HG02981 (cell line): Measurements from ENCODE around the gene GPHN.

Experiments
- ATAC-seq: cut with Tn5 transposase; IDR thresholded peaks from one replicate; pipeline ENCODE4 v1.9.1; 2021; ENCODE audit warnings: mild to moderate bottlenecking, moderate library complexity; ENCODE audit not compliant: unreplicated experiment

GPHN gene

GRCh38 chr14:66507722-66508546 is at the start of gene GPHN:
Gene GPHN, plus strand, starts transcription at chr14:66508147.
- ATAC-seq = peak; percentile 85

DNA sequence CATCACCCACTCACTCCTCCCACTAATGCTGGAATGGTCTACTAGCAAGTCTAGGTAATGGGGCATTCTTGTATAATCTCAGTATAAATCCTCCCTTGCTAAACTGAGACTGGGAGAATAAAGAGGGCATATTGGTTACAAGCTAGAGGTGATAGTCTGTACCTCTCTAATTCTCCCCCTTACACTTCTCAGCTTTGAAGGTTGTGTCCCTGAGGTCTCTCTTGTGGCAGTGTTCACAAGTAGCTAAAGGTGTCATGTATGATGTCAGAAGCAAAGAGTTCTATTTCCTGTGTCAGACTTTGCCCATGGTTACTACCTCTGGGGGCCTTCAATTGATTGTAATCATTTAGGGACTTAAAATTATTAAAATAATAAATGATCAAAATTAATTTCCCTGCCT is 48.3 kb upstream of the GPHN start:
- no peak for ATAC-seq

- no peak for ATAC-seq
These were observed 43.7 kb upstream of the GPHN start for GRCh38 chr14:66464261-66464660.

GRCh38 chr14:66468778-66469367 is 39.1 kb upstream of the GPHN start:
- ATAC-seq = no peak

DNA sequence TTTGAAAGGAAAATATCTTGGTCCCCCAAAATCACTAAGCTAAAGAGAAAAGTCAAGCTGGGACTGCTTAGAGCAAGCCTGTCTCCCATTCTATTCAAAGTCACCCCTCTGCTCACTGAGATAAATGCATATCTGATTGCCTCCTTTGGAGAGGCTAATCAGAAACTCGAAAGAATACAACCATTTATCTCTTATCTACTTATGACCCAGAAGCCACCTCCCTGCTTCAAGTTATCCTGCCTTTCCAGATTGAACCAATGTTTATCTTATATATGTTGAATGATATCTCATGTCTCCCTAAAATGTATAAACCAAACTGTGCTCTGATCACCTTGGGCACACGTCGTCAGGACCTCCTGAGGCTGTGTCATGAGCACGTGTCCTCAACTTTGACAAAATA is 36.4 kb upstream of the GPHN start:
- no peak for ATAC-seq

DNA sequence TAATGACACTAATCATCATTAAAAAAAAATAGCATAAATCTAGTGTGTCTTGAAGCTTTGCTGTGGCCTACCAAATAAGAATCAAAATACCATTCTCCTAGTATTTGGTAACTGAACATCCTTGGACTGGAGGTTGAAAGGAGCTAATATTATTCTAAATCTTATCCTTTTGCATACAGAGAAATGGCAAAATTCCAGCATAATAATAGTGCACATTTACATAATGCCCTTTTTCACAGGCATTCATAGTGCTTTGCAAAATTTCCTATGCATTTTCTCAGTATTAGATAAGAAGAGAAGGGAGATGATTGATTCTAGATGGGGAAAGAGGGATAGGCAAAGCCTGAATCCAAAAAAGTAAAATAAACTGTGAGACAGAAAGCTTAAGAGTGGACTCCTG is 35.7 kb upstream of the GPHN start:
- no peak for ATAC-seq

DNA sequence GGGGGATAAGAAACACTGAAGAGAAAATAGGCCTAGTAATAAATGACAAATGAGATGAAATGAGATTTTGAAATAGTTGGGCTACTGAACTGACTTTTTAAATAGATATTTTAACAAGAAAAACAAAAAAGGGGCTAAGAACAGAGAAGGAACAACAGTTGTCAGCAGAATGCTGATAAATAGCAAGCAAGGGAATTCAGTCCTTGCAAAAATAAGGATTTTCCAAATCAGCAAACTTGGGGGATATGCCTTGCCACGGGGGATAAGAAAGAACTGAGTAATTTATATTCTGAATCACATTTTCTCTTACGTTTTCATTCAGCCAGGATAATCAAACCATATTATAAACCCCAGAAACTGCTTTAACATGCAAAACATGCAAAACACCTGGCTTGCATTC is 34.7 kb upstream of the GPHN start:
- ATAC-seq = no peak

DNA sequence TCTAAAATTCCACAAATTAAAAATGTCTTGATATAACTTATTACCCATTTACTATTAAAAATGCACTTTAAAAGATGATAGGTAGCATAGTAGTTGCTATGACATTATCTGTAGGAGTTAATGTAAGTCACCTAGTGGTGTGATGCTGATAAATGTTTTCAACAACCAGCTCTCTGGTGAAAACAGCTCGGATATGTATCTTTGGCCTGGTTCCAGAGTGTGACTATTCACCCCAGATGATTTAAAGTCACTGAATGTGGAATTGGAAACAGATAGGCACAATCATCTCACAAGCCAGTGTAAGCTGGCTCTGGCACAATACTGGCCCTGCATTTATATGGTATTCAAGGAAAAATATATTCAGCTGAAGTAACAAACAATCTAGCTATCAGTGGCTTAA is 31.0 kb upstream of the GPHN start:
- ATAC-seq = no peak

DNA sequence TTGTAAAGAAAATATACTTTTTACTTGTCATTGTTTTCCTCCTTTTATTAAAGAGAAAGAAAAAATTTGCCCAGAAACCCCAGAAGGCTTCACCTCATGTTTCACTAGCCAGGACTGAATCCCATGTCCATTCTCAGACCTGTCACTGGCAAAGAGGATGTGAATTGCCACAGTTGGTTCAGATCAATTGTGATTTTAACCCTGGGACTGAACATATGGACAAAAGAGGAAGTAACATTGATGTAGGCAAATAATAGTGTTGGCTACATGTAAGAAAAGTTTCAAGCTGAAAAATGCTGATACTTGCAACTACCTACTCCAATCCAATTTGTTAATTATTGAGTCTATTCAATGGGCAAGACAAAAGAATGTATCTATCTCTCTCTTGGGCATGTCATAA is 30.4 kb upstream of the GPHN start:
- ATAC-seq = no peak

GRCh38 chr14:66482873-66483272 is 25.1 kb upstream of the GPHN start:
- ATAC-seq = no peak

- no peak for ATAC-seq
These were observed 24.6 kb upstream of the GPHN start for GRCh38 chr14:66483322-66483721.

DNA sequence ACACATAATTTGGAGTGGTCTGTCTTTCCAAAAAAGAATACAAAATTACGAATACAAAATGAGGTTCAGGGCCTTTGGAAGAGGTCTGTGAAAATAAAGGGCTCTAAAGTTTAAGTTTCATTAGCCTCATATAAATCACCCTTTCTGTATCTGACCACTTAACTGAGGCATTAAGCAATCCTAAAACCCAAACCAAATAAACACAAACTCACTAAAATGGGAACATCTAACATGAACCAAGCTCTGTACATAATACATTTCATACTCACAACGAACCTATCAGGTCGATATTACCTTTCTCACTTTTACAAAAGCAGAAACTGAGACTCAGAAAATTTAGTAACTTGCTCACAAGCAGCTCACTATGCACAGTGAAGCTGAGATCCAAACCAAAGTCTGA is 22.9 kb upstream of the GPHN start:
- ATAC-seq = no peak

DNA sequence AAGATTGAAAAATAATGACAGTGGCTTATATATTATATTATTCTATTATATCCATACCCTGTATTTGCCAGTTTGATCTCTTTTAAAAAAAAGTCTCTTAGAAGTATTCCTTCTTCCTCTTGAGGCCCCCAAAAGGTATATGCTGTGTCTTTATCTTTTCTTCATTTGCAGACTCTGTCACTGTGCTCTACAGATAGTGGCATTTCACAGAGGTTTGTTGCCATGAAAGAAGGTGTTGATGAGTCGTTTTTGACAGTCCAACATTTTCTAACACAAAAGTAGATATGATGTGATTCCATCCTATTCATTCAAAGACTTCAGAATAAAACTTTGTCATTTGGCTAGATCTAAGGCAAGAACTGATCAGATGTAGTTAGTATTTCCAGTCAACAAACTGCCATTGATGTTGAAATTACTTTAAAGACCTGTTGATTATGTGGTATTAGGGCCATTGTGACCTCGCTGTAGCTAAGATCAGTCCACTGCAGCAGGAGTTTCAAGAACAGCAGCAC is 22.0 kb upstream of the GPHN start, which contains the start of gene CCDC196:
CCDC196 (plus strand) TSS at position 462 of the 512 bp plus-strand sequence. CDS start 132 bp downstream, outside the sequence.
- ATAC-seq = no peak

DNA sequence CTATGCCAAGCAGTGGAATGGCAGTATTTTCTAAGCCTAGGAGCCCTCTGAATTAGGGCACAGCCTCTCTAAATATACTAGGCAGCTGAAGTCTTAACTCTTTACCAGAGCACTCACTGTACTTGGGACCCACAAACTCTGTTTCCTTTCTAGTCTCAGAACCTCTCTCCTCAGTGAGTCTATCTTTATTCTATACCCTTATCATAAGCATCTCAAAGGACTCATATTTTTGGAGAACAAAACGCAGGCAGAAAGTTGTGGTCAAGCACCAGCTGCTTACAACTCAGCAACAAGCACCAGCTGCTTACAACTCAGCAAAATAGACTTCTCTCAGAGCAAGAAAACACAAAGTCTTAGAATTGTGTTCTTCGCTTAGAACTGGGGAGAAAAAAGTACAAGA is 20.8 kb upstream of the GPHN start:
- ATAC-seq = no peak

- no peak for ATAC-seq
These were observed 17.5 kb upstream of the GPHN start for GRCh38 chr14:66490143-66491111.

GRCh38 chr14:66493750-66494149 is 14.2 kb upstream of the GPHN start:
- ATAC-seq = no peak

- ATAC-seq = peak; percentile 84
These were observed 12.5 kb upstream of the GPHN start for GRCh38 chr14:66495218-66496098.

DNA sequence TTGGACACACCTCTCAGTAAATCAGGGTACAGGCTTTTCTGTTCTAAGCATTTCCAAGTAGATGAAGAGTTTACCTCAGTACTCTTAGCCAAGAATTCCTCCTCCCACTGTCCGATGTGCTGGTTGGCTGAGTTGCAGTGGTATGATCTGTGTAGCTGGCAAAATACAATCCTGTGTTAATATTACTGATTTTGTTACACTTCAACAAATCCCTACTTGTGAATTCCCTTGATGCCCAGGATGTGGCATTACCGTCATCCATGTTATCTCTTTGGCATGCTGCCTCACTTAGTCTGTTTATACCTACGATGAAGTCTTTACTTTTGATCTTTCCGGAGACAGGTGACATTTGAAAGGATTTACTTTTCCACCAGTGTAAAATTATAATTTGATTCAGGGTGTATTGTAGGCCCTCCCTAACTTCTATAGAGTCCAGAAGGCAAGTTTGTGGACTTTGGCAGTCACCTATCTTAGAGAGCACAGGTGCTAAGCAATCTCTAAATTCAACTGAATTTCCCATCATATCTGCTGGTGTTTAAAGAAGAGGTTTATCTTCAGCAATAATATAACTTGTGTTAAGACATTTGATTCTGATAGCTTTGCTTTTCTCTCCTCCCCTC is 11.6 kb upstream of the GPHN start:
- ATAC-seq = no peak

DNA sequence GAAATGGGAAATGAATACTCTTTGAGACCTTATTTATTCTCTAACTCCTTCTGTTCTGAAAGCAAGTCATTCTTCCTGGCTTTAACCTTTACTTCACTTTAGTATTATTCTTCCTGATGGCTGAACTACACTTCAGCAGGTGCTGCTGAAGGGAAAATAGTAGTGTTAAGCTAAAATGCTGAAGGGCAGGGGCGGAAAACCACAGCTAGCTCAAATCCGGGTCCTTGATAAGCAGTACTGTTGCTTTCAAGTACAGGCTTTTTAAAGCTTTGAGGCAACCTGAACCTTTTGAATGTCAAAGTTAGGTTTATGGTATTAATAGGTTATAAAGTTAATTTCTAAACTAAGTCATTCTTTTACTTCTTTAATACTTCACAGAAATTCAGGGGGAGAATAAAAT is 11.0 kb upstream of the GPHN start:
- no peak for ATAC-seq

DNA sequence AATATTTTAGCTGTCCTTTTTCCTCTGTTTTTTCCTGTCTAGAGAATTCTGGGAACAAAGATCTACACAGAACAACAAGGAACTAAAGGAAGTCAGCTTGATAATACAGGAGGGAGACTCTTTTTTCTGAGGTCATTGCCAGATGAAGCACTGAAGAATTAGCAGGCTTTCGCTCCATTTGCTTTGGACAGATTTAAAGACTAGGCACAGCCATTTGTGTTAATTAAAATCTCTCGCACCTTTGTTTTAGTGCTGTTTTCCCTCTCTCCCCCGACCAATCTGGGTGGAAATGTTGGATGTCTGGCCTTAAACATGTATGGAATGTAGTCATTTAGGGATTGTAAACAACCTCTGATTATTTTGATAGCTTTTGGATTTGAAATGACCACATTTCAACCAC is 9.6 kb upstream of the GPHN start:
- ATAC-seq = no peak
